HEK293 (cell line): Measurements from ENCODE around the gene BSDC1.
A peak's percentile ranks its signal among the peaks of the same experiment; 100 is the strongest.

Experiments used
- BCL11A ChIP-seq: fragments of 450-650 bp; formaldehyde crosslinking; IDR thresholded peaks from 2 replicates; pipeline ENCODE4 v1.5.1; 2016; ENCODE audit warnings: low read depth, missing biosample characterization, missing genetic modification characterization
- GFI1B ChIP-seq: fragments of 450-650 bp; formaldehyde crosslinking; IDR thresholded peaks from 2 replicates; pipeline ENCODE4 v1.5.1; 2016; ENCODE audit warnings: missing biosample characterization, missing genetic modification characterization
- HOXC10 ChIP-seq: sonication (generic); formaldehyde crosslinking; IDR thresholded peaks from 2 replicates; pipeline ENCODE4 v1.8.1; 2023; ENCODE audit warnings: mild to moderate bottlenecking, missing genetic modification reagents
- HOXD13 ChIP-seq: sonication (generic); formaldehyde crosslinking; IDR thresholded peaks from 2 replicates; pipeline ENCODE4 v1.8.0; 2022; ENCODE audit warnings: missing genetic modification reagents, borderline replicate concordance
- KLF16 ChIP-seq: fragments of 450-650 bp; formaldehyde crosslinking; IDR thresholded peaks from 2 replicates; pipeline ENCODE4 v1.5.1; 2017; ENCODE audit warnings: missing biosample characterization, missing genetic modification characterization
- KLF9 ChIP-seq: fragments of 450-650 bp; formaldehyde crosslinking; IDR thresholded peaks from 2 replicates; pipeline ENCODE4 v1.5.1; 2016; ENCODE audit warnings: missing biosample characterization, missing genetic modification characterization, low read depth
- OVOL3 ChIP-seq: fragments of 450-650 bp; formaldehyde crosslinking; IDR thresholded peaks from 2 replicates; pipeline ENCODE4 v1.5.1; 2016; ENCODE audit warnings: missing biosample characterization, missing genetic modification characterization
- PRDM1 ChIP-seq: fragments of 450-650 bp; formaldehyde crosslinking; IDR thresholded peaks from 2 replicates; pipeline ENCODE4; 2016; ENCODE audit warnings: missing biosample characterization, missing genetic modification characterization
- ZBTB21 ChIP-seq: fragments of 450-650 bp; formaldehyde crosslinking; IDR thresholded peaks from 2 replicates; pipeline ENCODE4 v1.5.1; 2017; ENCODE audit warnings: missing biosample characterization, missing genetic modification characterization
- ZFP3 ChIP-seq: fragments of 450-650 bp; formaldehyde crosslinking; IDR thresholded peaks from 2 replicates; pipeline ENCODE4 v1.5.1; 2016; ENCODE audit warnings: low read depth, missing biosample characterization, missing genetic modification characterization
- ZNF121 ChIP-seq: fragments of 450-650 bp; formaldehyde crosslinking; IDR thresholded peaks from 2 replicates; pipeline ENCODE4 v1.5.1; 2016; ENCODE audit warnings: missing biosample characterization, missing genetic modification characterization
- ZNF133 ChIP-seq: fragments of 450-650 bp; formaldehyde crosslinking; IDR thresholded peaks from 2 replicates; pipeline ENCODE4 v1.5.1; 2016; ENCODE audit warnings: missing biosample characterization, missing genetic modification characterization
- ZNF175 ChIP-seq: fragments of 450-650 bp; formaldehyde crosslinking; IDR thresholded peaks from 2 replicates; pipeline ENCODE4 v1.5.1; 2016; ENCODE audit warnings: missing biosample characterization, missing genetic modification characterization
- ZNF214 ChIP-seq: fragments of 450-650 bp; formaldehyde crosslinking; IDR thresholded peaks from 2 replicates; pipeline ENCODE4 v1.5.1; 2017; ENCODE audit warnings: missing biosample characterization, mild to moderate bottlenecking, missing genetic modification characterization, borderline replicate concordance
- ZNF239 ChIP-seq: fragments of 450-650 bp; formaldehyde crosslinking; IDR thresholded peaks from 2 replicates; pipeline ENCODE4 v1.5.1; 2016; ENCODE audit warnings: missing biosample characterization, missing genetic modification characterization
- ZNF473 ChIP-seq: fragments of 450-650 bp; formaldehyde crosslinking; IDR thresholded peaks from 2 replicates; pipeline ENCODE4 v1.5.1; 2017; ENCODE audit warnings: missing biosample characterization, missing genetic modification characterization
- ZNF530 ChIP-seq: fragments of 450-650 bp; formaldehyde crosslinking; IDR thresholded peaks from 2 replicates; pipeline ENCODE4 v1.5.1; 2016; ENCODE audit warnings: low read depth, missing biosample characterization, missing genetic modification characterization
- ZNF596 ChIP-seq: fragments of 450-650 bp; IDR thresholded peaks from 2 replicates; pipeline ENCODE4 v1.5.0; 2018; ENCODE audit warnings: missing biosample characterization, mild to moderate bottlenecking, missing genetic modification characterization, moderate library complexity
- ZNF624 ChIP-seq: fragments of 450-650 bp; formaldehyde crosslinking; IDR thresholded peaks from 2 replicates; pipeline ENCODE4 v1.5.1; 2017; ENCODE audit warnings: missing biosample characterization, missing genetic modification characterization
- ZNF626 ChIP-seq: fragments of 450-650 bp; sonication (Bioruptor Pico); formaldehyde crosslinking; IDR thresholded peaks from 2 replicates; pipeline ENCODE4 v1.5.1; 2018; ENCODE audit warnings: missing biosample characterization, missing genetic modification characterization, inconsistent platforms
- ZNF629 ChIP-seq: fragments of 450-650 bp; formaldehyde crosslinking; IDR thresholded peaks from 2 replicates; pipeline ENCODE4 v1.5.1; 2017; ENCODE audit warnings: missing biosample characterization, missing genetic modification characterization
- ZNF654 ChIP-seq: fragments of 450-650 bp; formaldehyde crosslinking; IDR thresholded peaks from 2 replicates; pipeline ENCODE4 v1.5.1; 2016; ENCODE audit warnings: low read depth, missing biosample characterization, missing genetic modification characterization
- ZNF701 ChIP-seq: fragments of 450-650 bp; formaldehyde crosslinking; IDR thresholded peaks from 2 replicates; pipeline ENCODE4 v1.5.1; 2016; ENCODE audit warnings: missing biosample characterization, missing genetic modification characterization
- ZNF768 ChIP-seq: fragments of 450-650 bp; formaldehyde crosslinking; IDR thresholded peaks from 2 replicates; pipeline ENCODE4 v1.5.1; 2018; ENCODE audit warnings: missing biosample characterization, mild to moderate bottlenecking, missing genetic modification characterization
- ZNF777 ChIP-seq: fragments of 450-650 bp; formaldehyde crosslinking; IDR thresholded peaks from 2 replicates; pipeline ENCODE4 v1.5.1; 2017; ENCODE audit warnings: missing biosample characterization, missing genetic modification characterization, borderline replicate concordance
- ZNF785 ChIP-seq: fragments of 450-650 bp; formaldehyde crosslinking; IDR thresholded peaks from 2 replicates; pipeline ENCODE4 v1.5.1; 2016; ENCODE audit warnings: missing biosample characterization, missing genetic modification characterization
- ZNF791 ChIP-seq: fragments of 450-650 bp; formaldehyde crosslinking; IDR thresholded peaks from 2 replicates; pipeline ENCODE4 v1.5.1; 2016; ENCODE audit warnings: missing biosample characterization, missing genetic modification characterization
- ZSCAN16 ChIP-seq: fragments of 450-650 bp; formaldehyde crosslinking; IDR thresholded peaks from 2 replicates; pipeline ENCODE4 v1.5.1; 2016; ENCODE audit warnings: missing biosample characterization, missing genetic modification characterization
- ZSCAN30 ChIP-seq: fragments of 450-650 bp; IDR thresholded peaks from 2 replicates; pipeline ENCODE4 v1.5.1; 2018; ENCODE audit warnings: missing biosample characterization, mild to moderate bottlenecking, missing genetic modification characterization, moderate library complexity
- TF ChIP-seq, protein P1 (sequence below): fragments of 450-650 bp; formaldehyde crosslinking; IDR thresholded peaks from 2 replicates; pipeline ENCODE4 v1.5.1; 2016; ENCODE audit warnings: missing biosample characterization, missing genetic modification characterization
- TF ChIP-seq, protein P2 (sequence below): IDR thresholded peaks from 2 replicates; pipeline ENCODE4 v1.6.1; 2011; ENCODE audit warnings: mild to moderate bottlenecking, low read depth, low read length, borderline replicate concordance
- TF ChIP-seq, protein P3 (sequence below): fragments of 450-650 bp; formaldehyde crosslinking; IDR thresholded peaks from 2 replicates; pipeline ENCODE4; 2016; ENCODE audit warnings: missing biosample characterization, missing genetic modification characterization
- TF ChIP-seq, protein P4 (sequence below): fragments of 450-650 bp; formaldehyde crosslinking; IDR thresholded peaks from 2 replicates; pipeline ENCODE4 v1.5.0; 2017; ENCODE audit warnings: missing biosample characterization, missing genetic modification characterization, borderline replicate concordance

The BSDC1 gene

DNA sequence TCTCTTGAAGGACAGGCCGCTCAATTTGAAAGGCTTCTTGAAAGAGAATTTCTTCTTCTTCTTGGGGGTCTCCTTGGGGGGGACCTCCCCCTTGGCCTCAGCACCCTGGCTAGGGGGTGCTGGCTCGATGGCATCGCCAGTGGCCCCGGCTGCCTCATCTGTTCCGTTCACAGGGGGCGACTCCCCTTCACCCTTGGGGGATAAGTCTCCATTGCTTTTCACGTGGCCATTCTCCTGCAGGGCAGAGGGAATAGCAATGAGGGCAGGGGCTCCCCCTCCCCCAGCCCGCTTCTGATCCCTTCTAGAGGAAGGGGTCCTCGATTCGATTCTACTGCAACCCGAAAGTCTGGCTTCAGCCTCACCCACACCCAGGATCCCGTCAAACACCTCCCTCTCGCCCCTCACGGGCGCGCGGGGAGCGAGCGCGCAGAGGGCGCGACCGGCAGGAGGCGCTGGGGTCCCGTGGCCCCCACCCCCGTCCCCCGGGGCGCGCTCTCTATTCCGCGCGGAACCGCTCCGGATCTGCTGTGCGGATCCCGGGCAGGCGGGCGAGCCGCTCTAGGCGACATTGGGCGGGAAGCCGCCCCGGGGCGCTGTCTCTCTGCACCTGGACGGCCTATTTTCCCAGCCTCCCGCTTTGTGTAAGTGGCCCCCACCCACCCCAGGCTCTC lies 59.2 kb downstream of the BSDC1 start (continued):
- TF ChIP-seq ZNF473 (tag by site-specific recombination) (no peak), ZFP3 (no peak), ZBTB21 (tag by site-specific recombination) (no peak), ZNF214 (tag by site-specific recombination) (no peak), ZNF530 (tag by site-specific recombination) (no peak), ZNF768 (tag by site-specific recombination) (no peak), ZNF629 (tag by site-specific recombination) (peak; percentile 31; the same call in 1 of the 2 replicates), ZNF121 (tag by site-specific recombination) (no peak), ZNF626 (tag by site-specific recombination) (no peak), HOXC10 (no peak), ZNF624 (no peak), ZNF596 (tag by site-specific recombination) (peak; percentile 37; the same call in 1 of the 2 replicates), ZNF239 (tag by site-specific recombination) (no peak), ZNF701 (tag by site-specific recombination) (no peak), KLF9 (tag by site-specific recombination) (peak; percentile 67), ZNF175 (tag by site-specific recombination) (no peak), BCL11A (tag by site-specific recombination) (no peak), ZSCAN16 (tag by site-specific recombination) (no peak), ZNF785 (tag by site-specific recombination) (peak; percentile 96), ZNF133 (tag by site-specific recombination) (no peak), ZNF654 (tag by site-specific recombination) (no peak), ZSCAN30 (tag by site-specific recombination) (peak; percentile 76; the same call in 1 of the 2 replicates), KLF16 (tag by site-specific recombination) (0 out of 2 replicates have a peak, but pooled peaks have one; percentile 55), ZNF777 (tag by site-specific recombination) (no peak), PRDM1 (tag by site-specific recombination) (no peak), GFI1B (tag by site-specific recombination) (no peak), HOXD13 (CRISPR knock-in tag) (no peak), ZNF791 (no peak), OVOL3 (tag by site-specific recombination) (no peak)
- TF ChIP-seq, protein P1, sequence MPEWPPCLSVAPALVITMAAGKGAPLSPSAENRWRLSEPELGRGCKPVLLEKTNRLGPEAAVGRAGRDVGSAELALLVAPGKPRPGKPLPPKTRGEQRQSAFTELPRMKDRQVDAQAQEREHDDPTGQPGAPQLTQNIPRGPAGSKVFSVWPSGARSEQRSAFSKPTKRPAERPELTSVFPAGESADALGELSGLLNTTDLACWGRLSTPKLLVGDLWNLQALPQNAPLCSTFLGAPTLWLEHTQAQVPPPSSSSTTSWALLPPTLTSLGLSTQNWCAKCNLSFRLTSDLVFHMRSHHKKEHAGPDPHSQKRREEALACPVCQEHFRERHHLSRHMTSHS (tag by site-specific recombination), result no peak
- TF ChIP-seq, protein P2, sequence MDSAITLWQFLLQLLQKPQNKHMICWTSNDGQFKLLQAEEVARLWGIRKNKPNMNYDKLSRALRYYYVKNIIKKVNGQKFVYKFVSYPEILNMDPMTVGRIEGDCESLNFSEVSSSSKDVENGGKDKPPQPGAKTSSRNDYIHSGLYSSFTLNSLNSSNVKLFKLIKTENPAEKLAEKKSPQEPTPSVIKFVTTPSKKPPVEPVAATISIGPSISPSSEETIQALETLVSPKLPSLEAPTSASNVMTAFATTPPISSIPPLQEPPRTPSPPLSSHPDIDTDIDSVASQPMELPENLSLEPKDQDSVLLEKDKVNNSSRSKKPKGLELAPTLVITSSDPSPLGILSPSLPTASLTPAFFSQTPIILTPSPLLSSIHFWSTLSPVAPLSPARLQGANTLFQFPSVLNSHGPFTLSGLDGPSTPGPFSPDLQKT, result no peak
- TF ChIP-seq, protein P3, sequence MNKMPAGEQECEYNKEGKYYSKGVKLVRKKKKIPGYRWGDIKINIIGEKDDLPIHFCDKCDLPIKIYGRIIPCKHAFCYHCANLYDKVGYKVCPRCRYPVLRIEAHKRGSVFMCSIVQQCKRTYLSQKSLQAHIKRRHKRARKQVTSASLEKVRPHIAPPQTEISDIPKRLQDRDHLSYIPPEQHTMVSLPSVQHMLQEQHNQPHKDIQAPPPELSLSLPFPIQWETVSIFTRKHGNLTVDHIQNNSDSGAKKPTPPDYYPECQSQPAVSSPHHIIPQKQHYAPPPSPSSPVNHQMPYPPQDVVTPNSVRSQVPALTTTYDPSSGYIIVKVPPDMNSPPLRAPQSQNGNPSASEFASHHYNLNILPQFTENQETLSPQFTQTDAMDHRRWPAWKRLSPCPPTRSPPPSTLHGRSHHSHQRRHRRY (tag by site-specific recombination), result no peak
- TF ChIP-seq, protein P4, sequence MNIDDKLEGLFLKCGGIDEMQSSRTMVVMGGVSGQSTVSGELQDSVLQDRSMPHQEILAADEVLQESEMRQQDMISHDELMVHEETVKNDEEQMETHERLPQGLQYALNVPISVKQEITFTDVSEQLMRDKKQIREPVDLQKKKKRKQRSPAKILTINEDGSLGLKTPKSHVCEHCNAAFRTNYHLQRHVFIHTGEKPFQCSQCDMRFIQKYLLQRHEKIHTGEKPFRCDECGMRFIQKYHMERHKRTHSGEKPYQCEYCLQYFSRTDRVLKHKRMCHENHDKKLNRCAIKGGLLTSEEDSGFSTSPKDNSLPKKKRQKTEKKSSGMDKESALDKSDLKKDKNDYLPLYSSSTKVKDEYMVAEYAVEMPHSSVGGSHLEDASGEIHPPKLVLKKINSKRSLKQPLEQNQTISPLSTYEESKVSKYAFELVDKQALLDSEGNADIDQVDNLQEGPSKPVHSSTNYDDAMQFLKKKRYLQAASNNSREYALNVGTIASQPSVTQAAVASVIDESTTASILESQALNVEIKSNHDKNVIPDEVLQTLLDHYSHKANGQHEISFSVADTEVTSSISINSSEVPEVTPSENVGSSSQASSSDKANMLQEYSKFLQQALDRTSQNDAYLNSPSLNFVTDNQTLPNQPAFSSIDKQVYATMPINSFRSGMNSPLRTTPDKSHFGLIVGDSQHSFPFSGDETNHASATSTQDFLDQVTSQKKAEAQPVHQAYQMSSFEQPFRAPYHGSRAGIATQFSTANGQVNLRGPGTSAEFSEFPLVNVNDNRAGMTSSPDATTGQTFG (tag by site-specific recombination), result no peak
